Mesothelial cell of epicardium (in vitro differentiated cells): ENCODE data around the gene OR4E2. TPM values are rescaled to one million over a fixed set of nuclear protein-coding genes. Genes with fewer than 3 reads are reported as not detected.

Source experiments
- DNase-seq, 2 experiments: peaks; one replicate each; pipeline ENCODE4 v3.0.0; 2021; ENCODE audit warnings: low spot score in 2 of 2; ENCODE audit not compliant: unreplicated experiment in 2 of 2
- H3K27ac Mint-ChIP-seq: 2 replicates; pipeline ENCODE4 v1.8.0; 2021; ENCODE audit warnings: mixed read lengths
- H3K27me3 Mint-ChIP-seq: 2 replicates; pipeline ENCODE4 v1.8.0; 2021; ENCODE audit warnings: low read depth, mixed read lengths
- H3K36me3 Mint-ChIP-seq: 2 replicates; pipeline ENCODE4 v1.8.0; 2021; ENCODE audit warnings: mixed read lengths
- H3K4me1 Mint-ChIP-seq: 2 replicates; pipeline ENCODE4 v1.8.0; 2021; ENCODE audit warnings: mixed read lengths
- H3K4me3 Mint-ChIP-seq: 2 replicates; pipeline ENCODE4 v1.8.0; 2021; ENCODE audit warnings: mild to moderate bottlenecking, moderate library complexity, mixed read lengths
- H3K9me3 Mint-ChIP-seq: 2 replicates; pipeline ENCODE4 v1.8.0; 2021; ENCODE audit warnings: mixed read lengths
- total RNA-seq: library from RNA; stranded (reverse); gene quantifications from 3 replicates; pipeline ENCODE4 v1.2.1, GENCODE V29; 2021
- TF ChIP-seq, protein P1 (sequence below): fragments of 200-600 bp; sonication (generic); IDR thresholded peaks from one replicate; pipeline ENCODE4 v1.5.0; 2021; ENCODE audit warnings: antibody characterized with exemption; ENCODE audit not compliant: unreplicated experiment

The OR4E2 gene
- total RNA-seq, 1 donor from 2014 or later = not detected

DNA sequence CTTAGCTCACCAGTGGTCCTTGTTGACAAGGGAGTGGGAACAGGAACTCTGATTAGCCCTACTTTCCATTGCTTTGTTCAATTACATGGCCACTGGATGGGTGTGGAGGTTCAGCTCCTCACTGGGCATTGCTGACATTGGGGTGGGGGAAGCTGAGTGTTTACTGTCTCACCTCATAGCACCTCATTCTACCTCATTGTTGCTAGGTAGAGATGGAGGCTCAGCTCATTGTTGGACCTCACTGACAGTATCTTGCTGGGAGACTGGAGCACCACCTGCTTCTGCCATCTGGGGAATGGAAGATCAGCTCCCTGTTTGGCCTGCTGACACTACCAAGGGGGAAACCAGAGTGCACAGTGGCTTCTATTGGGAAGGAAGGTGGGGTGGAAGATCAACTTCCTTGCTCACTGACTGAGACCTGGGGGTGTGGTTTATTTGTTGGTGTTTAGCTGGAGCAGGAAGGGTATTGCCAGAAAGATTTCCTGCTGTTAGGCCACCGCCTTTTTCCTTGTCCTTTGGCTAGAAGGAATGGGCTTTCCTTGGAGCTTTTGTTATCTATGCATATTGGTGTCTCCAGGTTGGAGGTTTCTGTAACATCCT lies 1.3 kb upstream of the OR4E2 start:
- TF ChIP-seq, protein P1, sequence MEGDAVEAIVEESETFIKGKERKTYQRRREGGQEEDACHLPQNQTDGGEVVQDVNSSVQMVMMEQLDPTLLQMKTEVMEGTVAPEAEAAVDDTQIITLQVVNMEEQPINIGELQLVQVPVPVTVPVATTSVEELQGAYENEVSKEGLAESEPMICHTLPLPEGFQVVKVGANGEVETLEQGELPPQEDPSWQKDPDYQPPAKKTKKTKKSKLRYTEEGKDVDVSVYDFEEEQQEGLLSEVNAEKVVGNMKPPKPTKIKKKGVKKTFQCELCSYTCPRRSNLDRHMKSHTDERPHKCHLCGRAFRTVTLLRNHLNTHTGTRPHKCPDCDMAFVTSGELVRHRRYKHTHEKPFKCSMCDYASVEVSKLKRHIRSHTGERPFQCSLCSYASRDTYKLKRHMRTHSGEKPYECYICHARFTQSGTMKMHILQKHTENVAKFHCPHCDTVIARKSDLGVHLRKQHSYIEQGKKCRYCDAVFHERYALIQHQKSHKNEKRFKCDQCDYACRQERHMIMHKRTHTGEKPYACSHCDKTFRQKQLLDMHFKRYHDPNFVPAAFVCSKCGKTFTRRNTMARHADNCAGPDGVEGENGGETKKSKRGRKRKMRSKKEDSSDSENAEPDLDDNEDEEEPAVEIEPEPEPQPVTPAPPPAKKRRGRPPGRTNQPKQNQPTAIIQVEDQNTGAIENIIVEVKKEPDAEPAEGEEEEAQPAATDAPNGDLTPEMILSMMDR = no peak
- H3K36me3 Mint-ChIP-seq = no peaks in the 10 kb centered on the region
- no peak overlapping the region for H3K4me3 Mint-ChIP-seq
- no peaks in the 10 kb centered on the region for H3K4me1 Mint-ChIP-seq
- peaks cover 23% of the 10 kb centered on the region for H3K27me3 Mint-ChIP-seq
- H3K9me3 Mint-ChIP-seq = no peaks in the 10 kb centered on the region
- DNase-seq = no peak
- no peak overlapping the region for H3K27ac Mint-ChIP-seq

DNA sequence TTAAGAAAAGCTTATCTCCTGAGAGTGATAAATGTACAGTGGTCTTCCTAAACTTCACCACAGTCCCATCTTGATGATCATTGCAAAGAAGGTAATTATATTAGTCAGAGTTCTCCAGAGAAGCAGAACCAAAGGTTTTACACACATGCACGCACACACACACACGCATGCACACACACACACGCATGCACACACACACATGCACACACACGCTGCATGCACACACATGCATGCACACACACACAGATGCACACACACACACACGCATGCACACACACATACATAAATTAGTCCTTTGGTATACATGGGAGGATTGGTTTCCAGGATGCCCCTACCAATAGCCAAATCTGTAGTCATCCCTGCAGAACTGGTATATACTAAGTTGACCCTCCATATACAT lies 580 bp downstream of the OR4E2 start:
- H3K36me3 Mint-ChIP-seq = no peaks in the 10 kb centered on the region
- H3K4me1 Mint-ChIP-seq = no peaks in the 10 kb centered on the region
- no peak overlapping the region for H3K27ac Mint-ChIP-seq
- H3K4me3 Mint-ChIP-seq = no peak overlapping the region
- DNase-seq = no peak
- H3K9me3 Mint-ChIP-seq = no peaks in the 10 kb centered on the region
- TF ChIP-seq, protein P1 = no peak
- H3K27me3 Mint-ChIP-seq = peaks cover 33% of the 10 kb centered on the region

DNA sequence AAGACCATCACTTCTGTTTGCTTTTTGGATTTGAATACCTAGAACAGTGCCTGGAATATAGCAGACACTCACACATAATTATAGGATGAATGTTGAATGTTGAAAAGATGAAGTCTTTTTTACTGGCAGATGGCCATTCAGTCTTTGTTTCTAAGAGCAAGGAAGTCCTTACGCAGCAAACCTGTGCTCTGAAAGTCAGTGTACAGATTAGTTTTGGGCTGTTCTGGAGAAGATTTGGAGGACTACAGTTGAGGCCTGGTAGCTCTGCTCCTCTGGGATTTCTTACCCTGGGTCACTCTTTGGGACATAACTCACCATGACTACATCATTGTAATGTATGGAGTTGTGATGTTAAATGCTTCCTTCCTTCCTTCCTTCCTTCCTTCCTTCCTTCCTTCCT lies 3.3 kb downstream of the OR4E2 start:
- no peak for DNase-seq
- TF ChIP-seq, protein P1 = no peak
- no peak overlapping the region for H3K4me3 Mint-ChIP-seq
- H3K36me3 Mint-ChIP-seq = no peaks in the 10 kb centered on the region
- peaks cover 27% of the 10 kb centered on the region for H3K27me3 Mint-ChIP-seq
- no peaks in the 10 kb centered on the region for H3K4me1 Mint-ChIP-seq
- H3K9me3 Mint-ChIP-seq = no peaks in the 10 kb centered on the region
- no peak overlapping the region for H3K27ac Mint-ChIP-seq

DNA sequence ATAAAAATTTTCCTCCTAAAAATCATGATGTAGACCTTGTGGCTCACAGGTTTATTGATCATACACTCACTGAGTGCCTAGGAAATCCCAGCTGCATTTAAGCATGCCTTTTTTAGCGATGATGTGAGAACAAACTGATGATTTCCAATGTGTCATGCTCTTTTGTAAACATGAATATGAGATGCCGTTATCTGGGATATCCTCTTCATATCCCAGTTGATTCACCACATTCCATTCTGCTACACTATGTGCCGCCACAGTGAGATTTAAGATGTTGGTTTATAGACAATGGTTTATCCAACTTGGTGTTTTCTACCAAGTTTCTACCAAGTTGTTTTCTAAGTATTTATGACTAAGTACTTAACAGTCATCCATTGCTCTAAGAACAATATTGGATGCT lies 14.7 kb downstream of the OR4E2 start:
- peaks cover 4% of the 10 kb centered on the region for H3K9me3 Mint-ChIP-seq
- DNase-seq = no peak
- H3K4me1 Mint-ChIP-seq = no peaks in the 10 kb centered on the region
- H3K27ac Mint-ChIP-seq = no peak overlapping the region
- TF ChIP-seq, protein P1 = no peak
- H3K27me3 Mint-ChIP-seq = peaks cover 29% of the 10 kb centered on the region
- H3K36me3 Mint-ChIP-seq = no peaks in the 10 kb centered on the region
- H3K4me3 Mint-ChIP-seq = no peak overlapping the region

DNA sequence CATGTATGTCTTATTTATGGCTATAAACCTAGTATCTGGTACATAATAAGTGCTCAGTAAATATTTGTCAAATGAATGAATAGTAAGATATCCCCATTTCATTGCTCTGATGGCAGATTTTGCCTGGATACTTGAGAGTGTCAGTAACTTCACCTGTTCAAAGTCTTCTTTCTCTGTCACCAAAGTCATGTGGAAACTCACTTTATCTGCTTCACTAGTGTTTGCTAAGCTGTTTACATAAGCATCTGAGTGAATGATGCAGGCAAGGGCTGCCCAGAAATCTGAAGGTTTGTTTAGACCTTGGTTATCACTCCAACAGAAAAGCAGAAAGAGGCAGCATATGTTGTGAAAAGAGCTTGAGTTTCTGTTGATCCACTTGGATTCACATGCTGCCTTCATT lies 15.6 kb downstream of the OR4E2 start:
- TF ChIP-seq, protein P1 = no peak
- no peak overlapping the region for H3K4me3 Mint-ChIP-seq
- H3K27ac Mint-ChIP-seq = no peak overlapping the region
- H3K27me3 Mint-ChIP-seq = peaks cover 29% of the 10 kb centered on the region
- no peaks in the 10 kb centered on the region for H3K36me3 Mint-ChIP-seq
- no peaks in the 10 kb centered on the region for H3K4me1 Mint-ChIP-seq
- no peak for DNase-seq
- H3K9me3 Mint-ChIP-seq = peaks cover 2% of the 10 kb centered on the region

DNA sequence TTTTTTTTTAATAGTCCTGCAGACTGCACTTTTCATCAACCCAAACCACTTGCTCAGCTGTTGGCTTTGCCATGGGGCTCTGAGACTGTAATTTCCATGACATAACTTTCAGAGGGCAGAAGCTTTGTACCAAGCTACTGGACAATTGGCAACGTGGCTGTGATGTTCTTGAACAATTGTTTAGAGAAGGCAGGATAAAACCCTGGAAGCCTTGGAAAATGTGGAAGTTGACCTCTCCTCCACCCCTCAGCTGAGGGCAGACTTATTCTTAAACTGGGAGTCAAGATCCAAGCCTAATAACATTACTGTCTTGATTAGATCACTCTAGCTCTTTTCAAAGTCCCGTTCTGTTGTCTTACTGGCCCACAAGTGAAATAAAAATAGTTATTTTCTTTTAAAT lies 17.7 kb downstream of the OR4E2 start:
- Mint-ChIP-seq H3K9me3 (peaks cover 10% of the 10 kb centered on the region), H3K4me1 (no peaks in the 10 kb centered on the region), H3K4me3 (no peak overlapping the region), H3K36me3 (no peaks in the 10 kb centered on the region), H3K27ac (no peak overlapping the region), H3K27me3 (peaks cover 26% of the 10 kb centered on the region)
- DNase-seq = no peak
- TF ChIP-seq, protein P1 = no peak
